MM.1S (cell line): ENCODE results near the gene WNT9B.

Experiments used
- CTCF ChIP-seq: fragments of 300-600 bp; sonication (generic); IDR thresholded peaks from 2 replicates; pipeline ENCODE4 v1.5.1; 2016; ENCODE audit warnings: antibody characterized with exemption, low read length, mixed read lengths
- EZH2 ChIP-seq: fragments of 300-600 bp; sonication (generic); optimal IDR thresholded peaks from 2 replicates; pipeline ENCODE3; 2017; ENCODE audit warnings: low read depth, mild to moderate bottlenecking, antibody characterized with exemption, low read length, mixed read lengths
- EZH2phosphoT487 ChIP-seq: fragments of 300-600 bp; sonication (generic); IDR thresholded peaks from 2 replicates; pipeline ENCODE4 v1.6.1; 2018; ENCODE audit warnings: antibody characterized with exemption, low read length

- TF ChIP-seq CTCF (no peak), EZH2 (no peak), EZH2phosphoT487 (no peak)
Measured at GRCh38 chr17:46832945-46833839, 18.2 kb upstream of the WNT9B start.
